MCF 10A (cell line): Measurements from ENCODE around the gene GNB1L. TPM values are rescaled to one million over a fixed set of nuclear protein-coding genes. Genes with fewer than 3 reads are reported as not detected.

ENCODE experiments used
- BruUV-seq: library from RNA; stranded (reverse); fragments of 400-500 nt; replicated peaks from 2 replicates; lab custom pipeline; 2021; lab: Mats Ljungman, UMichigan
- CTCF ChIA-PET: fragments of 300-600 bp; sonication (Branson Sonifier 250); formaldehyde crosslinking; extraction: SDS; loops from one replicate; lab custom pipeline; 2021; ENCODE audit warnings: antibody characterized with exemption, inconsistent platforms; lab: Yijun Ruan, JAX
- POLR2A ChIA-PET: fragments of 300-600, 350-650 bp; sonication (Branson Sonifier 250); formaldehyde crosslinking; extraction: SDS; loops from one replicate; lab custom pipeline; 2020; ENCODE audit warnings: antibody characterized with exemption, inconsistent platforms; lab: Yijun Ruan, JAX
- DNase-seq: peaks from one replicate; pipeline ENCODE4 v3.0.0-alpha.2; 2018; ENCODE audit not compliant: unreplicated experiment
- H3K27ac Mint-ChIP-seq: one replicate; pipeline ENCODE4 v1.8.0; 2022; ENCODE audit warnings: mild to moderate bottlenecking, low read depth, mixed read lengths; ENCODE audit not compliant: unreplicated experiment
- H3K27me3 Mint-ChIP-seq: one replicate; pipeline ENCODE4 v1.8.0; 2022; ENCODE audit warnings: mixed read lengths; ENCODE audit not compliant: insufficient read depth, unreplicated experiment
- H3K36me3 Mint-ChIP-seq: one replicate; pipeline ENCODE4 v1.8.0; 2022; ENCODE audit warnings: mild to moderate bottlenecking, moderate library complexity, mixed read lengths; ENCODE audit not compliant: insufficient read depth, unreplicated experiment
- H3K4me1 Mint-ChIP-seq: one replicate; pipeline ENCODE4 v1.8.0; 2022; ENCODE audit warnings: mixed read lengths; ENCODE audit not compliant: insufficient read depth, unreplicated experiment
- H3K4me3 Mint-ChIP-seq: one replicate; pipeline ENCODE4 v1.8.0; 2022; ENCODE audit warnings: mild to moderate bottlenecking, moderate library complexity, mixed read lengths; ENCODE audit not compliant: unreplicated experiment
- H3K9me3 Mint-ChIP-seq: one replicate; pipeline ENCODE4 v1.8.0; 2022; ENCODE audit warnings: mixed read lengths; ENCODE audit not compliant: unreplicated experiment
- intact Hi-C: fragments of 100-400 bp; cut with micrococcal nuclease; formaldehyde crosslinking; loops from 2 replicates; pipeline ENCODE4 v1.14.1; 2022
- total RNA-seq: library from RNA; stranded (reverse); gene quantifications from 2 replicates; pipeline ENCODE4 v1.2.3, GENCODE V29; 2022
- TF ChIP-seq, protein P1 (sequence below): fragments of 200-600 bp; IDR thresholded peaks from one replicate; pipeline ENCODE4 v1.8.0; 2022; ENCODE audit warnings: antibody characterized with exemption, mild to moderate bottlenecking; ENCODE audit not compliant: unreplicated experiment

Gene GNB1L
- total RNA-seq, 1 experiment from 2014 or later = 4.3 TPM

DNA sequence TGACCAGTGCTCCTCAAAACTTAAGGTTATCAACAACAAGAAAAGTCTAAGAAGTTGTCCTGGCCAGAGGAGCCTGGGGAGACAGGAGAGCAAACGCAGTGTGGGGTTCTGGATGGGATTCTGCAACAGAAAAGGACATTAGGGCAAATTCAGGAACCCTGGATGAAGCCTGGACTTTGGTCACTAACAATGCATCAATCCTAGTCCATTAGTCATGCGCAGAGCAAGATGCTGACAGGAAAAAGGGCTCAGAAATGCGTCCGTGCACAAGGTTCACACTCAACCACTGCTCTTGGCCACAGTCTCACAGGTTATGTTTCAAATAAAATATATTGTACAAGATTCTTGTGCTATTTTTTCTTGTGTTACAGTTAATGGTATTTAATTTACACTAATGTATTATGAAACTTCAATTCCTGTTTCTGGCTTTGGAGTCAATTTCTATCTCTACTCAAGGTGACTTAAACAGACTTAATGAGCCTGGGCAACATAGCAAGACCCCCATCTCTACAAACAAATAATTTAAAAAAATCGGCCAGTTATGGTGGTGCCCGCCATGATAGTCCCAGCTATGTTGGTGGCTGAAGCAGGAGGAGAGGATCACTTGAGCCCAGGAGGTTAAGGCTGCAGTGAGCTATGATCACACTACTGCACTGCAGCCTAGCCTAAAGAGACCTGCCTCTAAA lies 13.6 kb downstream of the GNB1L start:
- DNase-seq = no peak
- intact Hi-C loops = no loop called here
- no peaks in the 10 kb centered on the region for H3K36me3 Mint-ChIP-seq
- no peaks in the 10 kb centered on the region for H3K9me3 Mint-ChIP-seq
- H3K27ac Mint-ChIP-seq = no peak overlapping the region
- H3K27me3 Mint-ChIP-seq = no peaks in the 10 kb centered on the region
- POLR2A ChIA-PET = interaction anchor here (0.6 to 1.2 kb wide), 2 partner anchors 14 to 106 kb away, joined by 3 to 4 read pairs; partner anchors contain the start of genes GNB1L and RTL10
- CTCF ChIA-PET = no interaction called here
- BruUV-seq = no TSS peak
- H3K4me3 Mint-ChIP-seq = no peak overlapping the region
- H3K4me1 Mint-ChIP-seq = peaks cover 14% of the 10 kb centered on the region
- TF ChIP-seq, protein P1, sequence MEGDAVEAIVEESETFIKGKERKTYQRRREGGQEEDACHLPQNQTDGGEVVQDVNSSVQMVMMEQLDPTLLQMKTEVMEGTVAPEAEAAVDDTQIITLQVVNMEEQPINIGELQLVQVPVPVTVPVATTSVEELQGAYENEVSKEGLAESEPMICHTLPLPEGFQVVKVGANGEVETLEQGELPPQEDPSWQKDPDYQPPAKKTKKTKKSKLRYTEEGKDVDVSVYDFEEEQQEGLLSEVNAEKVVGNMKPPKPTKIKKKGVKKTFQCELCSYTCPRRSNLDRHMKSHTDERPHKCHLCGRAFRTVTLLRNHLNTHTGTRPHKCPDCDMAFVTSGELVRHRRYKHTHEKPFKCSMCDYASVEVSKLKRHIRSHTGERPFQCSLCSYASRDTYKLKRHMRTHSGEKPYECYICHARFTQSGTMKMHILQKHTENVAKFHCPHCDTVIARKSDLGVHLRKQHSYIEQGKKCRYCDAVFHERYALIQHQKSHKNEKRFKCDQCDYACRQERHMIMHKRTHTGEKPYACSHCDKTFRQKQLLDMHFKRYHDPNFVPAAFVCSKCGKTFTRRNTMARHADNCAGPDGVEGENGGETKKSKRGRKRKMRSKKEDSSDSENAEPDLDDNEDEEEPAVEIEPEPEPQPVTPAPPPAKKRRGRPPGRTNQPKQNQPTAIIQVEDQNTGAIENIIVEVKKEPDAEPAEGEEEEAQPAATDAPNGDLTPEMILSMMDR = no peak

DNA sequence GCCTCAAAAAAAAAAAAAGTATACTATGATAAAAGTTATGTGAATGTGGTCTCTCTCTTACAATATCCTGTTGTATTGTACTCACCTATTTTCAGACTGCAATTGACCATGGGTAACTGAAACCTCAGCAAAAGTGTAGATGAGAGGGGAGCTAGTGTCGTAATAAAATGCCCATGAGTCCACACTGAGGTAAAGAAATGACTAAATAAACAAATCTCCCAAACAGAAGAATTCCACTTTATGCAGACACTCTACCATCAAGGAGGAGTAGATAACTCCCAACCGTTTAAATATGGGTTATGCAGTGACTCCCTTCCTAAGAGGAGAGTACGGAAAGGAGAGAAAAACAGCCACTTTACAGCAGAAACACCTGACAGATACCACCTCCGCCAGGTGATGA lies 14.6 kb downstream of the GNB1L start:
- DNase-seq = no peak
- no TSS peak for BruUV-seq
- POLR2A ChIA-PET = no interaction called here
- Mint-ChIP-seq H3K9me3 (no peaks in the 10 kb centered on the region), H3K27me3 (no peaks in the 10 kb centered on the region), H3K27ac (no peak overlapping the region), H3K36me3 (no peaks in the 10 kb centered on the region), H3K4me3 (no peak overlapping the region), H3K4me1 (peaks cover 19% of the 10 kb centered on the region)
- CTCF ChIA-PET = interaction anchor here (0.7 kb wide), 1 partner anchor 88 kb away, joined by 3 read pairs; no protein-coding TSS in a partner anchor
- TF ChIP-seq, protein P1 = no peak
- intact Hi-C loops = no loop called here

DNA sequence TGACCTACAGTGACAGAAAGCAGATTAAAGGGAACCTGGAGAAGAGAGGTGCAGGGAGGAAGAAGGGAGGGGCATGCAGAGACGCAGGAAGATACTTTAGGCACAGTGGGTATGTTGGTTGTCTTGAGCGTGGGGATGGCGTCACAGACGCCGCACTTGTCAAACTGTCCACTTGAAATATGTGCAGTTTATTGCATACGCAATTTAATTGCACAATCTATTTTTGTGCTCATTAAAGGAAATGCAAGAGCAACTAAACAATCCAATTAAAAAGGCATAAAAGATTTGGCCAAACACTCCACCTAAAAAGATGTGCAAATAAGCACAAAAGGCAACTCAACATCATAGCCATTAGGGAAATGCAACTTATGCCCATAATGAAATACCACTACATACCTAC lies 16.8 kb downstream of the GNB1L start:
- intact Hi-C loops = no loop called here
- TF ChIP-seq, protein P1 = no peak
- BruUV-seq = no TSS peak
- no peak for DNase-seq
- no peaks in the 10 kb centered on the region for H3K27me3 Mint-ChIP-seq
- ChIA-PET CTCF (no interaction called here), POLR2A (interaction anchor here (1.1 kb wide), 1 partner anchor 10 kb away, joined by 3 read pairs; no protein-coding TSS in a partner anchor)
- H3K4me3 Mint-ChIP-seq = no peak overlapping the region
- H3K36me3 Mint-ChIP-seq = no peaks in the 10 kb centered on the region
- H3K4me1 Mint-ChIP-seq = peaks cover 6% of the 10 kb centered on the region
- H3K27ac Mint-ChIP-seq = no peak overlapping the region
- H3K9me3 Mint-ChIP-seq = no peaks in the 10 kb centered on the region

DNA sequence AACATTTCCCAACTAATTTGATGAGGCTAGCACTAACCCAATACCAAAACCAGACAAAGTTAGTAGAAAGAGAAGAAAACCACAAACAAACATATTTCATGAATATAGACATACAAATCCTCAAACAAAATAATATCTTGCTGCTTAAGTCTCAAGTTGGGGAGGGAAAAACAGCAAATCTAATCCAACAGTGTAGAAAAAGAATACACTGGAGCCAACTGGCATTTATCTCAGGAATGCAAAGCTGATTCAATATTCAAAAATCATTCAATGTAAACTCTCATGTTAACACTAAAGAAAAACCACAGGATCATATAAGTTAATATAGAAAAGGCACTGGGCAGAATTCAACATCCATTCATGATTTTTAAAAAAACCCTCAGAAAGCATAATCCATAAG lies 18.2 kb downstream of the GNB1L start:
- ChIA-PET CTCF (no interaction called here), POLR2A (interaction anchor here (1.2 kb wide), 1 partner anchor 19 kb away, joined by 5 read pairs; the partner anchor contains the start of genes GNB1L and RTL10)
- DNase-seq = no peak
- no peaks in the 10 kb centered on the region for H3K9me3 Mint-ChIP-seq
- intact Hi-C loops = no loop called here
- no peak overlapping the region for H3K4me3 Mint-ChIP-seq
- no peaks in the 10 kb centered on the region for H3K36me3 Mint-ChIP-seq
- H3K27ac Mint-ChIP-seq = no peak overlapping the region
- TF ChIP-seq, protein P1 = no peak
- no TSS peak for BruUV-seq
- H3K4me1 Mint-ChIP-seq = peaks cover 6% of the 10 kb centered on the region
- H3K27me3 Mint-ChIP-seq = no peaks in the 10 kb centered on the region
